ENCODE data around the gene RELN.
"Not testable (repeated sequence)": the region's sequence is repeated elsewhere in the genome, so short reads cannot be mapped to it uniquely, and the experiment has no call there.

- not testable (repeated sequence) for TF ChIP-seq CTCF (IDR thresholded peaks at IDR 0.05 in 2 of 3, conservative IDR thresholded peaks at IDR 0.05 in 1 of 3; ENCODE audit: borderline replicate concordance in 1 of 3, insufficient read depth in 1 of 3, low read depth in 2 of 3, low read length in 2 of 3); REST (IDR thresholded peaks at IDR 0.05; ENCODE audit: low read depth); TCF7L2 (IDR thresholded peaks at IDR 0.05; ENCODE audit: borderline replicate concordance, extremely low read depth, insufficient read depth, insufficient read length); EZH2 (IDR thresholded peaks at IDR 0.05); ZNF274 (IDR thresholded peaks at IDR 0.05; ENCODE audit: low read depth, low read length)
These were observed 173.5 kb downstream of the RELN start for GRCh38 chr7:103815972-103816371.

Data from HCT116 (cell line).